GM19035 (cell line): ENCODE measurements around the gene DPYSL5.
A peak's percentile ranks its signal among the peaks of the same experiment; 100 is the strongest.

Source experiments
- ATAC-seq: cut with Tn5 transposase; IDR thresholded peaks from one replicate; pipeline ENCODE4 v1.9.1; 2021; ENCODE audit not compliant: unreplicated experiment

Gene DPYSL5

GRCh38 chr2:26957041-26957440 lies 109.1 kb downstream of the DPYSL5 start:
- no peak for ATAC-seq

- ATAC-seq: no peak
These were observed 109.6 kb downstream of the DPYSL5 start for GRCh38 chr2:26957534-26957933.

GRCh38 chr2:26959331-26959730 lies 111.4 kb downstream of the DPYSL5 start:
- ATAC-seq: no peak

DNA sequence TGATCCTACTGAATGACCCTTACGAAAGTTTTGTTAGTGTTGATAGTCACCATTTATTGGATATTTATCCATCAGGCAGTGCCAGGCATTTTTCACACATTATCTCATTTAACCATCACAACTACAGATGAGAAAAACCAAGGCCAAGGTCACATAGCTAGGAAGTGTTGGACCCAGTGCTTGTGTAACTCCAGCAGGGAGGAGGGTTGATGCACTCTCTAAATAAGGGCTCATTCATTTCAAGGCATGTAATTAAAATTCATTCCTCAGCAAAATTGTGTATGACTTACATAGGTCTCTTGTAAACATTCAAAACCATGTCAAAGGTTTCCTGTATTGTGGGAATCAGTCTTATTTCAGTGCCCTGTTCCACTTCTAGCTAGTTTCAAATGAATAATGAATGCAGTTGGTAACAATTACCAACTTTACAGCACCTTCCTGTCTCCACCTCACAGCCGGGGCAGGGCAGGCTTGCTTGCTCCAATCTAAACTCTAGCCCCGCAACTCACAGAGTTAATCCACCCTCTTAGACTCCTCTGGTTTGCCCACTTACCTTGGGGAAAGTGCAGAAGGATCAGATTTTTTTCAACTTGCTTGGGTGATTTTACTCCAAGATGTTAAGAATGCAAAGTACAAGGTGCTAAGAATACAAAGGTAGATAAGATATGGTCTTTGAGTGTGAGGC lies 116.7 kb downstream of the DPYSL5 start:
- ATAC-seq: no peak

- no peak for ATAC-seq
These were observed 120.1 kb downstream of the DPYSL5 start for GRCh38 chr2:26968001-26968400.

GRCh38 chr2:26969077-26969844 lies 121.3 kb downstream of the DPYSL5 start:
- ATAC-seq: no peak

DNA sequence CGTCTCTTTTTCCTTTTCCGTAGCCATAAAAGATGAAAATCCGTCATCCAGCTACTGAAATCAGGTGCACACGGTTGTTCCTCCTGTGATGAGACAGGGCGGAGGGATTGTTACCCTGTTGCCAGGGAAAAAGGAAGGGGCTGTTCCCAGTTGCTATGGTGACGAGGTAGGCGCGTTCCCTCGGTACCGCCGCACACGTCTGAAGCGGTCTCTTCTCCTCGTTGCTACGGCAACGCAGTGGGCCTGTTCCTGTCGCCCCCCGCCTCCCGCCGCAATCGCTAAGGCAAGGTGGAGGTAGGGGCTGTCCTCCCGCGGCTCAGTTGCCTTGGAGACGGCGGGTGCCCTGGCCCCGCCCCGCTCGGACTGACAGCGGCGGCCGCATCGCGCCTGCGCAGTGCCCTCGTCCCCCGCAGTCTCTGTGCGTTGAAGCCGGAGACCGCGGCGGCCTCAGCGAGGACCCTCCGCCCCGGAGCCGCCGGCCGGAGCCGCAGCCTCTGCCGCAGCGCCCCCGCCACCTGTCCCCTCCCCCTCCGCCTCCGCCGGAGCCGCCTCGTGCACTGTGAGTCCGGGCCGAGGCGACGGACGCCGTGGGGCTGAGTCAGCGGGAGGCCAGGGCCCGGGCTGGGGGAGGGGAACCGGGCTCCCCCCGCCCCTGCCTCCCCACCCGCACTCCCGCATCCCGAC lies 122.5 kb downstream of the DPYSL5 start, which contains the start of gene MAPRE3:
TSS of gene MAPRE3 (plus strand) at position 394 of the 684 bp plus-strand sequence. CDS start 51,582 bp downstream, outside the sequence.
- peak; percentile 93 for ATAC-seq

- ATAC-seq: no peak
These were observed 123.1 kb downstream of the DPYSL5 start for GRCh38 chr2:26970928-26971627.

- ATAC-seq: no peak
These were observed 124.2 kb downstream of the DPYSL5 start for GRCh38 chr2:26971911-26972786.

- ATAC-seq: no peak
These were observed 126.4 kb downstream of the DPYSL5 start for GRCh38 chr2:26974352-26974751.

GRCh38 chr2:26975102-26975501 lies 127.2 kb downstream of the DPYSL5 start:
- no peak for ATAC-seq

DNA sequence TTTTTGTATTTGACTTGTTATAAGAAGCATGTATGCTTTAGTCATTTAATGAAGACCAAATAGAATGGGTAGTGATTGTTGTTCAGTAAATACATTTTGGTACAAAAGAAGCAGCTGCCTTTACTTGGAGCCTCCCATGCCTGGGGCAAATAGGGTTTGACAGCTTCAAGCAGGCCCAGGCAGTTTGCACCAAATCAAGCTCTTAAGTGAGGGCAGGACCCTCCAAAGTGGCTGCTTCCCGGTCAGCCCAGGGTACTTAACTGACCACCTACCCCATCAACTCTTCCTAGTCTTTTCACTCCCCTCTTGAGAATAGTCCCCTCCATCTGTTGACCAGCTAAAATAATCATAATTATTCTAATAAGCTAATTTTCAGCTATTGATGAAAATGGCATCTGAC lies 127.7 kb downstream of the DPYSL5 start:
- no peak for ATAC-seq

GRCh38 chr2:26976237-26976636 lies 128.3 kb downstream of the DPYSL5 start:
- no peak for ATAC-seq

- no peak for ATAC-seq
These were observed 129.1 kb downstream of the DPYSL5 start for GRCh38 chr2:26977012-26977411.

DNA sequence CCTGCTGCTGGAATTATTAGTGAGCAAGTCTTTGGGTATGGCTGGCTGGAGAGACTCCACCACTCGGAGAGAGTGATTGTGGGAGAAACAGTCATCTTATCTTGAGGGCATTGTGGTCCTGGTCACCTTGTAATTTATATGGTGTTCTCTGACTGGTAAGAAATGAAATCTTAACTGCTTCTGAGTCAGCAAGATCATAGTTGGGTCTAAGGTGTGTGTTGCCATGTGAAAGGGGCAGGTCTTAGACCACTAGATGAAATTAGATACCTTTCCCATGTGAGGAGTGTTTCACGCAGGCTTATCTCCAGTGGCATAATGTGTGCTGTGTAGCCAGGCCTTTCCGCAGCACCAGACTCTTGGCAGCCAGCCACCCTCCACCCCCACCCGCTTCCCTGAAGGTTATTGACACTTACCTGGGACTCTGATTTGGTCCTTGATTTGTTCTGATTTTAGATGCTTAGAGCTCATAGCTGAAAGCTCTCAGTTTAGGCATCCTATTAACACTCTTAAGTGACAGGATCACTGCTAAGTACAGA lies 130.2 kb downstream of the DPYSL5 start:
- no peak for ATAC-seq

DNA sequence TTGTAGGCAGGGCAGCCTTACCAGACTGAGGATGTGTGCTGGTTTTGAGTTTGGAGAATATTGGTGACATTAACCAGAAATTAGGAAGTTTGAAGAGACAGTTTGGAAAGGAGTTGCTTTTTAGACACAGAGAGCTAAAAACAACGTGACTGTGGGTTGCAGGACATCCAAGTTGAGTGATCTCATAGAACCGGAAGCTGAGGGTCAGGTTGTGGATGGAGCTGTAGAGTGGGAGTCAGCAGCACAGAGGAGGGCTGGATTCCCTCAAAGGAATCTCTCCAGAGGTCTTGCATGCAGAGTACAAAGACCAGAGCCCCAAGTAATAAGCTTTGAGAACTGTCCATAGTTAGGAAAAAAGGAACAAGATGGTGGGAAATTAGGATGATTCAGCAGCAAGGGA lies 131.8 kb downstream of the DPYSL5 start:
- no peak for ATAC-seq

GRCh38 chr2:26980971-26981370 lies 133.0 kb downstream of the DPYSL5 start:
- no peak for ATAC-seq

DNA sequence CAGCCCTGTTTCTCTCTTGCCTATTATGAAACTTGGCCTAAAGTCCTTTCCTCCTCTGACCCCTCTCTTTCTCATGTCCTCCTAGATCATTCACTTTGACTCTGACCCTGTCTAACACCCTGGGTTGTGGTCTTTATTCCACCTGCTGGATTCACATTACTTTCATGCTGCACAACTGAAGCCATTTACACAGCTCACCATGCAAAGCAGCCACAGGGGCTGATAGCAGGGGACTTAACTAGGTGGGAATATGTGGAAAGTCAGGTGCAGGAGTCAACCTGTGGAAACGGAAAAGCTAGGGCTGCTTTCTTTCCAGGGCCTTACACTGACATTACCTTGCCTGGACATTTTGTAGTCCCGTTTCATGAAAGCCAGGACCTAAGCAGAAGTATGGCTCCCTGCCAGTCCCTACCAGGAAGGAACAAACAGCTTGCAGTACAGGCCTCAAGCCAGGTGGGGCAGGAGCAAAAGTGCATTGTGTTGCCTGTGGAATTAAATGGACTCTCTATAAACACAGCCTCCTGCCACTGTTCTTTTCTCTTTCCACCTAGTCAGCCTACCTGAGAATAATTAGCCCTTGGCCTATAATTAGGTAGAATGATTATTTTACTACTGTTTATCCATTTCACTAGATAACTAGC lies 134.3 kb downstream of the DPYSL5 start:
- ATAC-seq: no peak

GRCh38 chr2:26983746-26984145 lies 135.8 kb downstream of the DPYSL5 start:
- ATAC-seq: no peak
